Breast epithelium (tissue), 3 donors: ENCODE measurements around the gene SEPTIN1.

ENCODE experiments used
- CTCF ChIP-seq, 3 donors: fragments of 450-650 bp; IDR thresholded peaks; one replicate each; pipeline ENCODE4 v1.5.1; 2016 to 2017; ENCODE audit warnings: antibody characterized with exemption in 3 of 3, mild to moderate bottlenecking in 3 of 3, moderate library complexity in 3 of 3
- POLR2A ChIP-seq: fragments of 450-650 bp; IDR thresholded peaks from one replicate; pipeline ENCODE4 v1.6.1; 2016; ENCODE audit warnings: antibody characterized with exemption, mild to moderate bottlenecking, moderate library complexity

- no peak for TF ChIP-seq CTCF (IDR thresholded peaks at IDR 0.05)
- TF ChIP-seq POLR2A = no peak
Observed at GRCh38 chr16:30380803-30381208, 1.6 kb downstream of the SEPTIN1 start.
